ENCODE data around the gene CSTPP1.
"Not testable (repeated sequence)": the region's sequence is repeated elsewhere in the genome, so short reads cannot be mapped to it uniquely, and the experiment has no call there.

CSTPP1 gene

GRCh38 chr11:47098223-47098622 is 161.7 kb downstream of the CSTPP1 start:
- not testable (repeated sequence) for H4K8ac ChIP-seq (ENCODE audit: low read depth, low read length); H3K18ac ChIP-seq (ENCODE audit: low read length); H3K4ac ChIP-seq (ENCODE audit: low read depth, low read length); DNase-seq; H3K79me1 ChIP-seq (ENCODE audit: low read length); H4K12ac ChIP-seq (ENCODE audit: low read depth, low read length); H3K23ac ChIP-seq (ENCODE audit: low read length); H3K14ac ChIP-seq (ENCODE audit: low read length); H2AFZ ChIP-seq (ENCODE audit: insufficient read depth, low read length, poor library complexity); H3K79me2 ChIP-seq (ENCODE audit: control insufficient read depth, insufficient read depth, low read length, poor library complexity); H3K36me3 ChIP-seq (ENCODE audit: control insufficient read depth in 1 of 2, insufficient read depth in 2 of 2, low read length in 2 of 2); H3K9ac ChIP-seq (ENCODE audit: low read length); H2BK120ac ChIP-seq (ENCODE audit: insufficient read depth, low read length, poor library complexity); H2BK12ac ChIP-seq (ENCODE audit: low read length); H4K91ac ChIP-seq (ENCODE audit: low read depth, low read length); H3K27me3 ChIP-seq (ENCODE audit: insufficient read depth, low read length); H3K4me1 ChIP-seq (ENCODE audit: control insufficient read depth in 1 of 2, insufficient read depth in 2 of 2, low read length in 2 of 2); H3K9me3 ChIP-seq (ENCODE audit: insufficient read depth, low read depth, low read length); H2BK5ac ChIP-seq (ENCODE audit: low read depth, low read length, poor library complexity); H3K27ac ChIP-seq (ENCODE audit: low read depth, low read length); H2AK5ac ChIP-seq (ENCODE audit: low read length); H3K4me3 ChIP-seq (ENCODE audit: low read depth, low read length); H3K4me2 ChIP-seq (ENCODE audit: low read length)
- no CpG with 5 or more reads among the region's 3 CpGs for WGBS (ENCODE audit: extremely low coverage, insufficient coverage, insufficient read length)

- Histone ChIP-seq H3K4me3 (ENCODE audit: low read depth, low read length) (no peak overlapping the region), H3K14ac (ENCODE audit: low read length) (no peak overlapping the region), H2AK5ac (ENCODE audit: low read length) (no peak overlapping the region), H3K36me3 (ENCODE audit: control insufficient read depth in 1 of 2, insufficient read depth in 2 of 2, low read length in 2 of 2) (no peaks in the 10 kb centered on the region), H3K27me3 (ENCODE audit: insufficient read depth, low read length) (no peaks in the 10 kb centered on the region), H3K79me1 (ENCODE audit: low read length) (no peaks in the 10 kb centered on the region), H4K12ac (ENCODE audit: low read depth, low read length) (no peak overlapping the region), H3K9ac (ENCODE audit: low read length) (no peak overlapping the region), H3K4ac (ENCODE audit: low read depth, low read length) (no peak overlapping the region), H3K9me3 (ENCODE audit: insufficient read depth, low read depth, low read length) (no peaks in the 10 kb centered on the region), H2BK12ac (ENCODE audit: low read length) (no peak overlapping the region), H3K27ac (ENCODE audit: low read depth, low read length) (no peak overlapping the region), H2BK5ac (ENCODE audit: low read depth, low read length, poor library complexity) (no peak overlapping the region), H3K4me1 (ENCODE audit: control insufficient read depth in 1 of 2, insufficient read depth in 2 of 2, low read length in 2 of 2) (peaks cover 0 to 4% of the 10 kb centered on the region in 2 experiments), H3K23ac (ENCODE audit: low read length) (no peak overlapping the region), H2BK120ac (ENCODE audit: insufficient read depth, low read length, poor library complexity) (no peak overlapping the region), H4K91ac (ENCODE audit: low read depth, low read length) (no peak overlapping the region), H4K8ac (ENCODE audit: low read depth, low read length) (no peak overlapping the region), H3K18ac (ENCODE audit: low read length) (no peak overlapping the region), H3K79me2 (ENCODE audit: control insufficient read depth, insufficient read depth, low read length, poor library complexity) (no peaks in the 10 kb centered on the region), H3K4me2 (ENCODE audit: low read length) (no peak overlapping the region), H2AFZ (ENCODE audit: insufficient read depth, low read length, poor library complexity) (no peak overlapping the region)
- WGBS (ENCODE audit: extremely low coverage, insufficient coverage, insufficient read length): no CpG with 5 or more reads among the region's 3 CpGs
- no peak for DNase-seq
Measured at GRCh38 chr11:47099214-47099917, 162.8 kb downstream of the CSTPP1 start.

GRCh38 chr11:47099918-47100315 is 163.4 kb downstream of the CSTPP1 start:
- no peak overlapping the region for H4K8ac ChIP-seq (ENCODE audit: low read depth, low read length)
- H3K4me1 ChIP-seq (ENCODE audit: control insufficient read depth in 1 of 2, insufficient read depth in 2 of 2, low read length in 2 of 2): peaks cover 2 to 10% of the 10 kb centered on the region in 2 experiments
- no peak overlapping the region for H3K9ac ChIP-seq (ENCODE audit: low read length)
- no peaks in the 10 kb centered on the region for H3K9me3 ChIP-seq (ENCODE audit: insufficient read depth, low read depth, low read length)
- H3K18ac ChIP-seq (ENCODE audit: low read length): no peak overlapping the region
- no peaks in the 10 kb centered on the region for H3K36me3 ChIP-seq (ENCODE audit: control insufficient read depth in 1 of 2, insufficient read depth in 2 of 2, low read length in 2 of 2)
- no peak overlapping the region for H3K4me3 ChIP-seq (ENCODE audit: low read depth, low read length)
- H2BK12ac ChIP-seq (ENCODE audit: low read length): no peak overlapping the region
- H3K4ac ChIP-seq (ENCODE audit: low read depth, low read length): no peak overlapping the region
- H2BK120ac ChIP-seq (ENCODE audit: insufficient read depth, low read length, poor library complexity): no peak overlapping the region
- H4K12ac ChIP-seq (ENCODE audit: low read depth, low read length): no peak overlapping the region
- no peak for DNase-seq
- no peak overlapping the region for H3K27ac ChIP-seq (ENCODE audit: low read depth, low read length)
- H2AK5ac ChIP-seq (ENCODE audit: low read length): no peak overlapping the region
- no peak overlapping the region for H2BK5ac ChIP-seq (ENCODE audit: low read depth, low read length, poor library complexity)
- no peaks in the 10 kb centered on the region for H3K79me1 ChIP-seq (ENCODE audit: low read length)
- H3K14ac ChIP-seq (ENCODE audit: low read length): no peak overlapping the region
- no peak overlapping the region for H4K91ac ChIP-seq (ENCODE audit: low read depth, low read length)
- H3K27me3 ChIP-seq (ENCODE audit: insufficient read depth, low read length): no peaks in the 10 kb centered on the region
- H3K4me2 ChIP-seq (ENCODE audit: low read length): no peak overlapping the region
- no peak overlapping the region for H3K23ac ChIP-seq (ENCODE audit: low read length)
- no peak overlapping the region for H2AFZ ChIP-seq (ENCODE audit: insufficient read depth, low read length, poor library complexity)
- H3K79me2 ChIP-seq (ENCODE audit: control insufficient read depth, insufficient read depth, low read length, poor library complexity): no peaks in the 10 kb centered on the region

- Histone ChIP-seq H3K9me3 (ENCODE audit: insufficient read depth, low read depth, low read length) (no peaks in the 10 kb centered on the region), H3K4me3 (ENCODE audit: low read depth, low read length) (no peak overlapping the region), H2BK5ac (ENCODE audit: low read depth, low read length, poor library complexity) (no peak overlapping the region), H3K4me1 (ENCODE audit: control insufficient read depth in 1 of 2, insufficient read depth in 2 of 2, low read length in 2 of 2) (peaks cover 2 to 12% of the 10 kb centered on the region in 2 experiments), H3K27me3 (ENCODE audit: insufficient read depth, low read length) (no peaks in the 10 kb centered on the region), H4K8ac (ENCODE audit: low read depth, low read length) (no peak overlapping the region), H2BK12ac (ENCODE audit: low read length) (no peak overlapping the region), H3K14ac (ENCODE audit: low read length) (no peak overlapping the region), H4K91ac (ENCODE audit: low read depth, low read length) (no peak overlapping the region), H3K36me3 (ENCODE audit: control insufficient read depth in 1 of 2, insufficient read depth in 2 of 2, low read length in 2 of 2) (no peaks in the 10 kb centered on the region), H3K27ac (ENCODE audit: low read depth, low read length) (no peak overlapping the region), H2AK5ac (ENCODE audit: low read length) (no peak overlapping the region), H3K18ac (ENCODE audit: low read length) (no peak overlapping the region), H4K12ac (ENCODE audit: low read depth, low read length) (no peak overlapping the region), H3K23ac (ENCODE audit: low read length) (no peak overlapping the region), H3K4ac (ENCODE audit: low read depth, low read length) (no peak overlapping the region), H3K4me2 (ENCODE audit: low read length) (no peak overlapping the region), H3K9ac (ENCODE audit: low read length) (no peak overlapping the region), H3K79me2 (ENCODE audit: control insufficient read depth, insufficient read depth, low read length, poor library complexity) (no peaks in the 10 kb centered on the region), H2AFZ (ENCODE audit: insufficient read depth, low read length, poor library complexity) (no peak overlapping the region), H3K79me1 (ENCODE audit: low read length) (no peaks in the 10 kb centered on the region), H2BK120ac (ENCODE audit: insufficient read depth, low read length, poor library complexity) (no peak overlapping the region)
- no peak for DNase-seq
- no CpG with 5 or more reads among the region's 3 CpGs for WGBS (ENCODE audit: extremely low coverage, insufficient coverage, insufficient read length)
Measured at GRCh38 chr11:47101406-47101805, 164.8 kb downstream of the CSTPP1 start.
